Spleen (tissue), 7 donors: ENCODE measurements around the gene ZMYND8.

Experiments
- CTCF ChIP-seq, 11 experiments: fragments of 200-600 bp in 7 of 11; fragments of 450-650 bp in 4 of 11; sonication (generic) in 4 of 11; IDR thresholded peaks in 8 of 11; conservative IDR thresholded peaks in 3 of 11; 1 replicate in 7 of 11; 2 replicates in 4 of 11; pipeline versions ENCODE4 v1.4.0 to v1.8.0; 2016 to 2021; ENCODE audit warnings: antibody characterized with exemption in 11 of 11, inconsistent platforms in 4 of 11, mild to moderate bottlenecking in 1 of 11
- POLR2AphosphoS5 ChIP-seq, 3 donors: sonication (generic); formaldehyde crosslinking; IDR thresholded peaks; one replicate each; pipeline ENCODE4 v1.5.1; 2017; ENCODE audit warnings: antibody characterized with exemption in 3 of 3
- donor health status: DM: no; HTN: no; CAD: no; lungs with moderate emphysema.
- donor health status: DM: no; HTN: no; CAD: no.
- donor health status: DM: no; HTN: no; CAD: no.

DNA sequence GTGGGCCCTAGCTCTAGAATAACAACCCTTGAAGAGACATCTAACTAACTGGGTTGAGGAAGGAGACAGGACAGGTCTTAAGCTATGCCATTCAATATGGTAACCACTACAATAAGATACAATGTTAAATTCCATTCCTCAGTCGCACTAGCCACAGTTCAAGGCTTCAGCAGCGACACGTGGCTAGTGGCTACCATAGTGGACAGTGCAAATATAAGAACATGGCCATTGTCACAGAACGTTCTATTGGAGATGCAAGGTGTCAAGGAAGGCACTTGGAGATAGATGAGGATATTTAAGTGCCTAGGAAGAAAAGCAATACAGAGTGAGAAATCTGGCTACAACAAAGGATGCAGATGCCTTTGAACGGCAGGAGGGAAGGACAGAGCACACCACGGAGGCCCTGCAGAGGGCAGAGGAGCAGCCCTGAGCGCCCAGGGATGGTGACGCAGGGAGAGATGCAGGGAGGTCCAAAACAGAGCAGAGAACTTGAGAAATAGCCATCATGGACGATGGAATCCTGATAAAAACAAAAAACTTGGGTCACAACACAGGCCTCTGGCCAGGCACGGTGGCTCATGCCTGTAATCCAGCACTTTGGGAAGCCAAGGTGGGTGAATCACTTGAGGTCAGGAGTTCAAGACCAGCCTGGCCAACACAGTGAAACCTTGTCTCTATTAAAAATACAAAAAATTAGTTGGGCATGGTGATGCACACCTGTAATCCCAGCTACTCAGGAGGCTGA is 140.7 kb downstream of the ZMYND8 start:
- TF ChIP-seq CTCF (IDR thresholded peaks at IDR 0.05 in 8 of 11, conservative IDR thresholded peaks at IDR 0.05 in 3 of 11) (no peak), POLR2AphosphoS5 (IDR thresholded peaks at IDR 0.05) (no peak)
